KBM-7 (cell line): Measurements from ENCODE around the gene REPIN1.
"Not testable (repeated sequence)": the region's sequence is repeated elsewhere in the genome, so short reads cannot be mapped to it uniquely, and the experiment has no call there.

Experiments used
- DNase-seq: peaks from one replicate; pipeline ENCODE4 v3.0.0-alpha.2; 2015
- in situ Hi-C: fragments of 300-500 bp; cut with MboI; formaldehyde crosslinking; loops from 2 replicates; pipeline ENCODE4 v1.14.3; 2020; ENCODE audit warnings: low sequenced_read_pairs, low pct_unique_long_range_greater_than_20kb, mixed read lengths

REPIN1 gene

GRCh38 chr7:150383710-150384397 is 15.2 kb downstream of the REPIN1 start:
- no peak for DNase-seq
- in situ Hi-C loops: no loop called here

GRCh38 chr7:150384406-150385301 is 16.0 kb downstream of the REPIN1 start:
- in situ Hi-C loops: no loop called here
- no peak for DNase-seq

- in situ Hi-C loops: no loop called here
Measured at GRCh38 chr7:150385302-150385723, 16.7 kb downstream of the REPIN1 start.

GRCh38 chr7:150385884-150386283 is 17.3 kb downstream of the REPIN1 start:
- in situ Hi-C loops: not testable (repeated sequence)

More at GRCh38 chr7:150385302-150385723, 16.7 kb downstream of the REPIN1 start:
- no peak for DNase-seq

GRCh38 chr7:150388306-150388705 is 19.7 kb downstream of the REPIN1 start:
- DNase-seq: no peak
- in situ Hi-C loops: no loop called here

More at GRCh38 chr7:150385884-150386283, 17.3 kb downstream of the REPIN1 start:
- DNase-seq: not testable (repeated sequence)

GRCh38 chr7:150388709-150389531 is 20.3 kb downstream of the REPIN1 start:
- no peak for DNase-seq
- in situ Hi-C loops: no loop called here

- in situ Hi-C loops: no loop called here
- DNase-seq: no peak
Measured at GRCh38 chr7:150389532-150389816, 20.9 kb downstream of the REPIN1 start.

GRCh38 chr7:150390205-150390604 is 21.6 kb downstream of the REPIN1 start:
- in situ Hi-C loops: no loop called here

GRCh38 chr7:150393325-150393724 is 24.7 kb downstream of the REPIN1 start:
- in situ Hi-C loops: no loop called here
- DNase-seq: no peak

More at GRCh38 chr7:150390205-150390604, 21.6 kb downstream of the REPIN1 start:
- no peak for DNase-seq

GRCh38 chr7:150396426-150396825 is 27.8 kb downstream of the REPIN1 start:
- in situ Hi-C loops: no loop called here
- DNase-seq: no peak

- in situ Hi-C loops: no loop called here
- no peak for DNase-seq
Measured at GRCh38 chr7:150396851-150397260, 28.2 kb downstream of the REPIN1 start.

GRCh38 chr7:150397346-150398107 is 28.9 kb downstream of the REPIN1 start:
- in situ Hi-C loops: no loop called here
- DNase-seq: no peak

GRCh38 chr7:150398108-150398964 is 29.7 kb downstream of the REPIN1 start:
- in situ Hi-C loops: no loop called here
- DNase-seq: no peak

- DNase-seq: no peak
- in situ Hi-C loops: no loop called here
Measured at GRCh38 chr7:150398965-150399320, 30.3 kb downstream of the REPIN1 start.

GRCh38 chr7:150399421-150400007 is 30.9 kb downstream of the REPIN1 start:
- no peak for DNase-seq
- in situ Hi-C loops: no loop called here

- in situ Hi-C loops: no loop called here
- no peak for DNase-seq
Measured at GRCh38 chr7:150400008-150400787, 31.6 kb downstream of the REPIN1 start.

- in situ Hi-C loops: no loop called here
Measured at GRCh38 chr7:150400788-150401423, 32.3 kb downstream of the REPIN1 start.

More at GRCh38 chr7:150400788-150401423, 32.3 kb downstream of the REPIN1 start:
- DNase-seq: no peak
